Keratinocyte (primary cell): ENCODE data around the gene CNTNAP5. TPM values are rescaled to one million over a fixed set of nuclear protein-coding genes. Genes with fewer than 3 reads are reported as not detected.

ENCODE experiments used
- DNase-seq: peaks from one replicate; pipeline ENCODE4 v3.0.0-alpha.2; 2011; ENCODE audit warnings: low read depth, missing footprints, low spot score
- FAIRE-seq: peaks from 2 replicates; lab custom pipeline; 2011; peaks lifted over from hg19 to GRCh38; lab: Jason Lieb, UNC
- H2AFZ ChIP-seq: 2 replicates; pipeline ENCODE4 v1.6.0; 2012; ENCODE audit warnings: low read length, control low read depth, inconsistent platforms; ENCODE audit not compliant: control insufficient read depth
- H3K27ac ChIP-seq: 2 replicates; pipeline ENCODE4 v1.5.1; 2011; ENCODE audit warnings: low read length; ENCODE audit not compliant: control insufficient read depth, insufficient read depth
- H3K27me3 ChIP-seq: 3 replicates; pipeline ENCODE4 v1.6.0; 2011; ENCODE audit warnings: low read length; ENCODE audit not compliant: control insufficient read depth, insufficient read depth; ENCODE audit errors: extremely low read depth
- H3K36me3 ChIP-seq, 2 experiments: 2 replicates in 1 of 2; 3 replicates in 1 of 2; pipeline ENCODE4 v1.5.1; 2011; ENCODE audit warnings: low read length in 2 of 2, mild to moderate bottlenecking in 1 of 2; ENCODE audit not compliant: control insufficient read depth in 2 of 2, insufficient read depth in 2 of 2; ENCODE audit errors: extremely low read depth in 1 of 2
- H3K4me1 ChIP-seq: 3 replicates; pipeline ENCODE4 v1.5.1; 2011; ENCODE audit warnings: low read length; ENCODE audit not compliant: control insufficient read depth, insufficient read depth; ENCODE audit errors: extremely low read depth
- H3K4me2 ChIP-seq: 3 replicates; pipeline ENCODE4 v1.6.0; 2011; ENCODE audit warnings: low read depth, low read length; ENCODE audit not compliant: control insufficient read depth, insufficient read depth; ENCODE audit errors: extremely low read depth
- H3K4me3 ChIP-seq, 3 experiments: fragments of 200-600 bp in 1 of 3; sonication (generic) in 1 of 3; 2 replicates in 2 of 3; 3 replicates in 1 of 3; pipeline ENCODE4 v1.5.1; 2011 to 2016; ENCODE audit warnings: low read length in 3 of 3, mild to moderate bottlenecking in 3 of 3, control low read depth in 2 of 3, inconsistent platforms in 1 of 3, low read depth in 1 of 3, mixed read lengths in 1 of 3, mixed run types in 1 of 3, moderate library complexity in 1 of 3; ENCODE audit not compliant: control insufficient read depth in 2 of 3, insufficient read depth in 2 of 3; ENCODE audit errors: extremely low read depth in 1 of 3
- H3K79me2 ChIP-seq: 2 replicates; pipeline ENCODE4 v1.6.0; 2012; ENCODE audit warnings: low read length; ENCODE audit not compliant: control insufficient read depth, insufficient read depth
- H3K9ac ChIP-seq: 3 replicates; pipeline ENCODE4 v1.6.0; 2011; ENCODE audit warnings: low read length; ENCODE audit not compliant: control insufficient read depth, insufficient read depth; ENCODE audit errors: extremely low read depth
- H3K9me1 ChIP-seq: 3 replicates; pipeline ENCODE4 v1.6.0; 2011; ENCODE audit warnings: low read length; ENCODE audit not compliant: control insufficient read depth, insufficient read depth; ENCODE audit errors: extremely low read depth
- H3K9me3 ChIP-seq: 2 replicates; pipeline ENCODE4 v1.5.1; 2012; ENCODE audit warnings: low read depth, low read length; ENCODE audit not compliant: control insufficient read depth
- H4K20me1 ChIP-seq: 3 replicates; pipeline ENCODE4 v1.6.0; 2011; ENCODE audit warnings: low read length; ENCODE audit not compliant: control insufficient read depth, insufficient read depth; ENCODE audit errors: extremely low read depth
- CTCF ChIP-seq, 3 experiments: IDR thresholded peaks in 1 of 3; conservative IDR thresholded peaks in 1 of 3; optimal IDR thresholded peaks in 1 of 3; 2 replicates in 2 of 3; 3 replicates in 1 of 3; pipeline versions ENCODE3 to v1.5.1; 2011; ENCODE audit warnings: low read length in 3 of 3, mild to moderate bottlenecking in 3 of 3, moderate library complexity in 2 of 3, control low read depth in 1 of 3, inconsistent platforms in 1 of 3; ENCODE audit not compliant: insufficient read depth in 2 of 3; ENCODE audit errors: extremely low read depth in 1 of 3
- EZH2 ChIP-seq: IDR thresholded peaks from one replicate; pipeline ENCODE4 v1.6.1; 2012; ENCODE audit warnings: inconsistent platforms, mild to moderate bottlenecking, low read length, moderate library complexity
- dilution Hi-C: fragments of 300-500 bp; cut with MboI; formaldehyde crosslinking; loops from one replicate; pipeline ENCODE4 v1.7.0; 2020; ENCODE audit warnings: low sequenced_read_pairs; ENCODE audit not compliant: extremely low pct_ligation_motif_present
- polyA plus RNA-seq, 5 experiments: library from polyadenylated mRNA; depleted of rRNA in 3 of 5; stranded (reverse) in 3 of 5; stranded (forward) in 1 of 5; unstranded in 1 of 5; fragments of >200 nt; gene quantifications; 1 replicate in 1 of 5; 2 replicates in 3 of 5; 3 replicates in 1 of 5; pipeline versions ENCODE4 v1.2.1 to v1.2.3, GENCODE V29; 2011 to 2012; ENCODE audit warnings: missing spikeins in 2 of 5, low read depth in 1 of 5, low replicate concordance in 1 of 5

CNTNAP5 gene
- polyA plus RNA-seq, 1 donor (not counting 4 experiments of a cell fraction or from before 2014, with no cell fraction given): not detected

- Histone ChIP-seq H3K4me1 (no peaks in the 10 kb centered on the region), H3K27me3 (no peaks in the 10 kb centered on the region), H3K9me1 (no peaks in the 10 kb centered on the region), H3K9me3 (peaks cover 4% of the 10 kb centered on the region), H3K36me3 (no peaks in the 10 kb centered on the region), H3K4me3 (no peak overlapping the region), H3K9ac (no peak overlapping the region), H3K79me2 (no peaks in the 10 kb centered on the region), H2AFZ (no peak overlapping the region), H3K27ac (no peak overlapping the region), H3K4me2 (no peak overlapping the region), H4K20me1 (no peaks in the 10 kb centered on the region)
- dilution Hi-C loops: no loop called here
- TF ChIP-seq CTCF (optimal IDR thresholded peaks at IDR 0.05 in 1 of 3, IDR thresholded peaks at IDR 0.05 in 1 of 3, conservative IDR thresholded peaks at IDR 0.05 in 1 of 3; ENCODE audit: extremely low read depth in 1 of 3, insufficient read depth in 2 of 3, low read length in 3 of 3) (no peak), EZH2 (no peak)
- FAIRE-seq (no peak), DNase-seq (no peak)
These were observed 621.2 kb downstream of the CNTNAP5 start for GRCh38 chr2:124646166-124646815.

- no peak for FAIRE-seq
These were observed 622.2 kb downstream of the CNTNAP5 start for GRCh38 chr2:124647245-124647644.

More at GRCh38 chr2:124647245-124647644, 622.2 kb downstream of the CNTNAP5 start:
- no peak overlapping the region for H3K27ac ChIP-seq
- TF ChIP-seq EZH2: no peak
- TF ChIP-seq CTCF (optimal IDR thresholded peaks at IDR 0.05 in 1 of 3, IDR thresholded peaks at IDR 0.05 in 1 of 3, conservative IDR thresholded peaks at IDR 0.05 in 1 of 3; ENCODE audit: extremely low read depth in 1 of 3, insufficient read depth in 2 of 3, low read length in 3 of 3): no peak
- no peak overlapping the region for H3K4me3 ChIP-seq
- no peaks in the 10 kb centered on the region for H3K27me3 ChIP-seq
- dilution Hi-C loops: no loop called here
- no peaks in the 10 kb centered on the region for H3K4me1 ChIP-seq
- H3K9me1 ChIP-seq: no peaks in the 10 kb centered on the region
- no peaks in the 10 kb centered on the region for H3K79me2 ChIP-seq
- peaks cover 4% of the 10 kb centered on the region for H3K9me3 ChIP-seq
- H4K20me1 ChIP-seq: no peaks in the 10 kb centered on the region
- no peak overlapping the region for H2AFZ ChIP-seq
- DNase-seq: no peak
- no peak overlapping the region for H3K9ac ChIP-seq
- no peak overlapping the region for H3K4me2 ChIP-seq
- no peaks in the 10 kb centered on the region for H3K36me3 ChIP-seq
